Measurements from ENCODE around the gene GPRC5C.

Gene GPRC5C

DNA sequence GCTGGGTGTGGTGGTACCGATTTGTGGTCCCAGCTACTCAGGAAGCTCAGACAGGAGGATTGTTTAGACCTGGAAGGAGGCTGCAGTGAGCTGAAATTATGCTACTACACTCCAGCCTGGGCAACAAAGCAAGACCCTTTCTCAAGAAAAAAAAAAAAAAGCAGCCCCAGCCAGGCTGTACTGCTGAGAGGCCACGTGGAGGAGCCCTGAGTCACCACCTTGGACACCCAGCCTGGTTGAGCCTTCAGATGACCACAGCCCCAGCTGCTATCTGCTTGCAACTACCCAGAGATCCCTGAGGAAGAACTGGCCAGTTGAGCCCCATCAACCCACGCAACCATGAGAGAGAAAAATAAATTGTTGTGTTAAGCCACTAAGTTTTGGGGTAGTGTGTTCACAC is 23.6 kb upstream of the GPRC5C start:
- no peak for DNase-seq

DNA sequence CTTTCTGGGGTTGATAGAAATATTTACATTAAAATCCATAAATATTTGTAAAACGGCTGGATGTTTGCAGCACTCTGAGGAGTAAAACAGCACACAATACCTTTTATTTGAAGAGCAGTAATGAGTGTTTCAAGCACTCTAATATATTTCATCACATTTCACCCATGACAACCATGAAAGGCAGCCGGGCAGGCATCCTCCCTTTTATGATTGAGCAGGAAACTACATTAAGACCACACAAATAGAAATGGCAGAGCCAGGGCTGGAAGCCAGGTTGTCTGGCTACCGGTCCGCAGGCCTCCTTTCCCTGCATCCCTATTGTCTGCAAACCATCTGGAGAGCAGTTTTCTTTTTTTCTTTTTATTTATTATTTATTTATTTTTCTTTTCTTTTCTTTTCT is 23.1 kb upstream of the GPRC5C start:
- DNase-seq, result no peak

DNA sequence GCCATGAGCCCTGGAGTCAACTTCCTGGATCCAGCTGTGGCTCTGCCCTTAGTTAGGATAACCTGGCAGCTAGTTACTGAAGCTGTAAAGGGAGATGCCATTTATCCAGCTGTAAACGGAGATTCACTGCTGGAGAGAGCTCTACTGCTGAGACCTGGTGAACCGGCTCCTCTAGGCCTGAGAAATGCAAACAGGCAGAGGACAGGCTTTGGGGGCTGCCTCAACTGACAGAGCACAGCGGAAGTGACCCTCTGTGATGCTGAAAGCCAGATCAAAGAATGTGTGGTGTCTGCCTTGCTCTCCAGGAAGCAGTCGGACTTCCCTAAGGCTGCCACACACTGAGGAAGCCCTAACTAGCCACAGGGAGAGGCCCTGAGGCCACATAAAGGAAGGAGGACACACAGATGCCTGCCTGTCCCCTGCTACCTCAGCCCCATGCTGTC is 21.9 kb upstream of the GPRC5C start:
- no peak for DNase-seq

DNA sequence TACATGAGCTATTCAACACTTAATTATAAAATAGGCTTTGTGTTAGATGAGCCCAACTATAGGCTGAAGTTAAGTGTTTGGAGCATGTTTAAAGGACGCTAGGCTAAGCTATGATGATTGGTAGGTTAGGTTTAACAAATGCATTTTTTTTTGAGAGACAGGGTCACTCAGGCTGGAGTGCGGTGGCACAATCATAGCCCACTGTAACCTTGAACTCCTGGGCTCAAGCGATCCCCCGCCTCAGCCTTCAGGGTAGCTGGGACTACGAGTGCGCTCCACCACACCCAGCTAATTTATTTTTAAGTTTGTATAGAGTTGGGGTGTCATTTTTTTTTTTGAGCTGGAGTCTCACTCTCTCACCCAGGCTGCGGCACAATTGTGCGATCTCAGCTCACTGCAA is 19.3 kb upstream of the GPRC5C start:
- no peak for DNase-seq

DNA sequence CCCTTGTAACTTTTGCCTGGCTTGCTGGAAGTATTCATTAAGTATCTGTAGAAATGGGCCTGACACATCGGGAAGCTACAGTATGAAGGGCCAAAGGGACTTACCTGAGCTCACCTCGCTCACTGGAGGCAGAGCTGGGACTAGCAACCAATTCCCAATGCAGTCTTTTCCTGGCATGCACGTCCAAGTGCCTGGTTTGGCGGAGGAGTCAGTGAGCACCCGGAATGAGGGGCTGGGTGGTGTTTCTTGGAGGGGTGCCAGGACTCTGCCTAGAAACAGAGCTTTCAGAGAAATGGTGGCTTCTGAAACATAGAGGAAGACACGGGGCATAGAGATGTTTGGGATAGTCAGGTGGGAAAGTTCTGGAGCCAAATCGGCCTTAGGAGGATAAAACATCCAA is 18.4 kb upstream of the GPRC5C start:
- no peak for DNase-seq

DNA sequence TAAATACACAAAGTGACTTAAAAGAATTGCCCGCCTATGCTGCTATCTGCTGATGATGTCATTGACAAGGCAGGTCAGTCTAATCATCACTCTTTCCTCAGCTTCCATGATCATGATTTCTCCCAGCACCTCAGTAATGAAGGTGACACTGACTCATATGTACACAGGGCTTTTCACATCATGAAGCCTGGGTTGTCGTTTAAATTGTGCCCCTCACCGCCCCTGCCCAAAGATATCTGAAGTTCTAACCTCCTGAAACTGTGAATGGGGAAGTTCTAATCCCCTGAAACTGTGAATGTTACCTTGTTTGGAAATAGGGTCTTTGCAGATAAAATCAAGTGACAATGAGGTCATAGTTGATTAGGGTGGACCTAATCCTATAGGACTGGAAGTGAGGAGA is 17.4 kb upstream of the GPRC5C start:
- no peak for DNase-seq

DNA sequence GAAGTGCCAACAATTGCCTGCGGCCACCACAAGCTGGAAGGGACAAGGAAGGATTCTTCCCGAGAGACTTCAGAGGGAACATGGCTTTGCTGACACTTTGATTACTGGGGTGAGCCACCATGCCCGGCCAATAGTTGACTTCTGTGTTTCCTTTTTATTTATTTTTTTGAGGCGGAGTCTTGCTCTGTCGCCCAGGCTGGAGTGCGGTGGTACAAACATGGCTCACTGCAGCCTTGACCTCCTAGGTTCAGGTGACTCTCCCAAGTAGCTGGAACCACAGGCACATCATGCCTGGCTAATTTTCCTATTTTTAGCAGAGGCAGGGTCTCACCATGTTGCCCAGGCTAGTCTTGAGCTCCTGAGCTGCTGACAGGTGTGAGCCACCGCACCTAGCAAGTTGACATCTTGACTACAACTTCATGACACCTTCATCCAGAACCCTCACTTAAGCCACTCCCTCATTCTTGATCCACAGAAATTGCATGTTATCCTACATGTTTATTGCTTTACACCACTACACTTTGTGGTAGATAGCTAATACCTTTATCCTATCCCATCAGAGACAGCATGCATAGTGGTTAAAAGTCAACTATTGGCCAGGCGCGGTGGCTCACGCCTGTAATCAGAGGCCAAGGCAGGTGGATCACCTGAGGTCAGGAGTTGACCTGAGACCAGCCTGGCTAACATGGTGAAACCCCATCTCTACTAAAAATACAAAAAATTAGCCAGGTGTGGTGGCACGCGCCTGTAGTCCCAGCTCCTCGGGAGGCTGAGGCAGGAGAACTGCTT is 16.1 kb upstream of the GPRC5C start:
- DNase-seq, result no peak

DNA sequence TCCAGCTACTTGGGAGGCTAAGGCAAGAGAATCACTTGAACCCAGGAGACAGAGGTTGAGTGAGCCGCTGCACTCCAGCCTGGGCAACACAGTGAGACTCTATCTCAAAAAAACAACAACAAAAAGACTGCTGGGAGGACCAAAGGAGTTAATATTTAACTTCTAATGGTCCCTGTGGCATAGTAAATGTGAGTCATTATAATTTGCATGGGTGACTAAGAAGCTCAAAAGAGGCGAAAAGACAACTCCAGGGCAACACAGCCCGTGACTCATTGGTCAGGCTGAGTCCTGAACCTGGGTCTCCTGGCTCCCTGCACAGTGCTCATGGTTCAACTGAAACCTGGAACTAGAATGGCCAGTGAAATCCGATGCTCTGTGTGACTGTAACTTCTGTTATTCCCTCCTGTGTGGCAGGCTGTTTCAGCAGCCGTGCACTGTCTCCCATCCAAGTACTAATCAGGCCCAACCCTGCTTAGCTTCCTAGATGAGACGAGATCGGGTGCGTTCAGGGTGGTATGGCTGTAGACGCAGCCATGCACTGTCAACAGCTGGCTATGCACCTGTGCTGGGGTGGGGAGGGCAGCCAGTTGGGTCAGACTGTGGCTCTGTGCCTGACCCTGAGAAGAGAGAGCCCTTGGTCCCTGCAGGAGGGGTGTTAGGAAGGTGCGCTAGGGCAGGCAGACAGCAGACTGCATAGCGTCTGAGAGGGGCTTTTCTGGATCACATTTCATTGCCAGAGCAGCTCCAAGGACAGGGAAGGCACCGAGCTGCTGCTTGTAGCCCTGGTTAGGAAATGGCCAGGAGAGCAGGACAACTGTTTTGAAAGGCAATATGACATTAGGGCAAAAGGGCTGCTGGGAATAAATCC is 14.5 kb upstream of the GPRC5C start:
- peak; percentile 57 for DNase-seq

DNA sequence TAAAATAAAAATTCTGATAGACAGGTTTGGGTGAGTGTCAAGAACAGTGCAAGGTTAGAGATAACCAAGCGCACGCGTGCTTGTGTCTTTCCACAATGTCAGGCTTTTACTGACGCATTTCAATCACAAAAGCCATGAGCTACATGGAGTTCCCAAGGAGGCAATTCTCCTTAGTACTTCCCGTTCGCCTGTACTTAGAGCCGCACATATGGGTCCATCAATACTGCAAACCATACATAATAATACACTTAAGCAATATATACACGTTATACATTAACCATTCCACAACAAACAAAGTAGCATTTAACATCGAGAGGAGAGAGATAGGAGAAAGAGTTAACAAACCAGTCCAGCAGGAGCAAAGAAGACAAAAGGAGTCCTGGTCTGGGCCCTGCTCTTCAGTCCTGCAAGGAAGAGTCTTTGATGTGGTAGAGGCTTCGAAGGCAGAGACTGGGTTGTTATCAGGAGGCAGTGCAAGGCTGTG is 11.9 kb upstream of the GPRC5C start:
- no peak for DNase-seq

DNA sequence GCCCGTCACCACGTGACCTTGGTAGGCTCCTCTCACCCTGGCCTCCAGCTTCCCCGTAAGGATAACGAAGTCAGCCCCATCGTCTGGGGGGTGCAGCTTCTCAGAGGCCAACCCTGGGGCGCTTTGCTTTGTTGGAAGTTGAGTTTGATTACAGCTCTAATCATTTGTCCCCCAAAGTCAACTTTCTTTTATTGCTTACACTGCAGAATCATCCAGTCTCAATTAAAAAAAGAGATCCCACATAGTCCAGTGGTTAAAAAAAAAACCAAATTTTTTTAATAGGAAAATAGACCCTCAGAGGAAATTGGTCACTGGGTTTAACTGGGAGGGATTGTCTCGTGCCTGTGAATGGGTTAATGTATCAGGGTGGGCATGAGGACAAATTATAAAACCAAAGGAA is 7.8 kb upstream of the GPRC5C start:
- DNase-seq, result no peak

DNA sequence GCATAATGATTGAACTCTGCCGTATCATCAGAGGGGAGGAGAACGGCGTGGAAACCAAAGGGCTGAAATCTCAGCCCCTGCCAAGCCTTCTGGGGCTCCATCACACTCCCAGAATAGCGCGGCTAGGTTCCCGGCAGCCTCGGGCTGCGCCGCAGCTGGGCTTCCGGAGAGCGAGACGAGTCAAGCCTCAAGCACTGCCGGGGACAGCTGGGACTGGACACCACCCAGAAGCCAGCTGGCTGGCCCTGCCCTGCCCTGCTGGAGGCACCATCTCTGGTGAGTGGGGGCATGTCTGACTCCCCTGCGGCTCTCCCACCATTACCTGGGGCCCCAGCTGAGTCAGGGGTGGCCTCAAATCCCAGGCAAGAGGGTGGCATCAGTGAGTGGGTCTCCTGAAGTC is 7.2 kb upstream of the GPRC5C start:
- no peak for DNase-seq

DNA sequence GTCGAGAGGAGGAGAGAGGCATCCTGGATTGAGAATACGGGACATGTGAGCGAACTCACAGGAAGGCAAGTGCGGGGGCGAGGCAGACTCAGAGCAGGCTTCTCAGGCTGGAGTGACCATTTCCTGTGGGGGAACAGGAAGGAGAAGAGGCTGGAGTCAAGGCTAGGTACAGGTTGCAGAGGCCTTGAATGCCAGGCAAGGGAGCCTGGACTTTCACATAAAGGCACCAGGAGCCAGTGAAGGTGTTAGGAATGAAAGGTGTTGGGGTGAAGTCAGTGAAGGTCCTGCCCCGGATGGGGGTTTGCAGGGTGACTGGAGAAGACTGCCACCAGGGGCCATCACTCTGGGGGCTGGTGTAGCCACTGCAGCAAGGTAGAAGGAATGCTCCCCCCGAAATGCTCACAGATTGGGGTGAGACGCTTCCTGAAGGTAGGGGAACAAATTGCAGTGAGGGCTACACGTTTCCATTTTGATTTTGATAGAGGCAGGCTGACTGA is 5.3 kb upstream of the GPRC5C start:
- no peak for DNase-seq

DNA sequence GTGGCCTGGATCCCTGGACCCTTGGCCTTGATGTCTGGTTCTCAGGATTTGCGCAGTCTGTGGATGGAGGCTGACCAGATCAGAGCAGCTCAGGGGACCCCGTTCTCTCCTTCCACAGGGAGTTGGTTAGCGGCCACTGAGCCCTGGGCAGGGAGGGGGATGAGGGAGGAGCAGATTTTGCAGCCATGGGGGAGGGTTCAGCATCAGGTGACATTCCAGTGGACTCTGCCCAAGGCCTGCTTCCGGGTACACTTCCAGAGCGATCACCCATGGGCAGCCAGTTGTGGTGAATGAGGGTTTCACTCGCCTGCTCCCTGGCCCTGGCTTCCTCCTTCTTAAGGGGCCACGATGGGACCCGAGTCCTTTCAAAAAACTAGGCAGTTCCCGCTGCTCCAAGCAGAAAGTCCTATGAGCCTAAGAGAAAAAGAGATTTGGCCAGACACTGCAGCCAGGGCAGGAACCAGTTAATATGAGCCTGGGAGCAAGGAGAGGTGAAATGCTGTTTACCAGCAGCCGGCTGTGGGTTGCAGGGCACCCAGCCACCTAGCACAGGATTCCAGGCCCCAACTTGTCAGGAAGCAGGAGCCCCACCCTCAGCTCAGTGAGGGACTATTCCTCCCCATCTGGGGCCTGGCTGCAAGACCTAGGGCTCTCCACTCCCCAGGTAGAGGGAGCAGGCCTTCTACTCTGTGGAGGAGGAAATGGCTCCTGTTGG is 4.7 kb upstream of the GPRC5C start:
- no peak for DNase-seq

DNA sequence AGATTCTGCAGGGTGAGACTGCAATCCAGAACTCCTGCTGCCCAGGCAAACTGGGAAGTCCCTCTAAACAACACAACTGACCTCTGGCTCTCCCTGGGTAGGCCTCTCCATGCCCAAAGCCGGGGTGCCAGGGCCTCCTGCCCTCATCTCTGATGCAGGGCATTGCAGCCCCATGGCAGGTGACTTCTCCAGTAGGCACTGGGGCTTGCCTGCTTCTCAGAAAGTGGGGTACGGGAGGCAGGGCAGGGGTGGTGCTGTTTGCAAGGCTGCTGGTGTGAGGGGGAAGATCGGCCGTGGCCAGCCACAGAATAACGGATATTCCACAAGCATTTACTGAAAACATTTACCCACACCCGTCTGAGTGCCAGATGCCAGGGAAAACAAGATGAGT is 4.1 kb upstream of the GPRC5C start:
- no peak for DNase-seq

DNA sequence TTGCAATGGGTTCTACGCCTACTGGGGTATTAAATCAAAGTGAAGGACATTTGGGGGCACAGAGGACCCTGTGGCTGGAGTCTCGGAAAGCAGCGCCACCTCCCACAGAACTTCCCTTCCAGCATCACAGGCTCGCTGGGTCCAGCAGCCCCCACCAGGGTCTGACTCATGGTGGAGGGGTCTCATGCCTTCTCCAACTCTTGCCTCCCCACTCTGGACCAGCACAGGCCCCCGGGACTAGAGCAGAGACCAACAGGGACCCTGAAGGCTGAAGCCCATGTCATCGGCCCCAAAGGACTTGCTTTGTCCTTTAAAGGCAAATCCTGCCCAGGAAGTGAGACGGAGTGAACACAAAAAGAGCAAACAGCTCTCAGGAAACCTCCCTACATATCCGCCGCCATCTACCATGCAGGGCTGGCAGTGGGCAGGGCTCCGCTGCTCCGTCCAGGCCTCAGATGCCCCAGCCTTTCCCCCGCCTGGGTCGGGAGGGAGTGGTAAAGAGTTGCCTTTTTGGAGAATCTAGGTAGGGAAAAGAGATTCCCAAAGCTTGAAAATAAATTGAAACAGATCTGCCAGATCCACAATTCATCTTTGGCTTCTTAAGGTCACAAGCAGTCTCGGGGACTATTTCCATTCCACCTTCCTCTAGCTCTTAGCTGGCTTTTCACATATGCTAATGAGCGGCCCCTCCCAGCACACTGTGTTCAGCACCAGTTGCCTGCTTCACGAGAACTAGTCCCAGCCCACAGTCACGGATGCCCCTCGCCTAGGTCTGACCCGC is 2.1 kb upstream of the GPRC5C start:
- no peak for DNase-seq

DNA sequence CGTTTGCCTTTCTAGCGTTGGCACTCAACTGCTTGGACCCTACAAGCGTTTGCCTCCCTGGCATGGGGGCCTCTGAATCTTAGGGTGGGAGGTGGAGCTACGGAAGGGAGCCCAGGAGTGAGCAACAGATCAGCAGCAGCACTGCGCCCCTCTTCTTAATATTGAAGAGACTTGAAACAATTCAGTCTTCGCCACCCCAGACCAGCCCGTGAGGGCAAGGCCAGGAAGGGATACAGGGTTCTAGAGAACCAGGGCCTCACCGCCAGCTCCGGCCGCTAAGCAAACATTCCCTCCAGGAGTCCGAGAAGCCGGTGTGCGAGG is 1.5 kb upstream of the GPRC5C start:
- DNase-seq, result no peak

DNA sequence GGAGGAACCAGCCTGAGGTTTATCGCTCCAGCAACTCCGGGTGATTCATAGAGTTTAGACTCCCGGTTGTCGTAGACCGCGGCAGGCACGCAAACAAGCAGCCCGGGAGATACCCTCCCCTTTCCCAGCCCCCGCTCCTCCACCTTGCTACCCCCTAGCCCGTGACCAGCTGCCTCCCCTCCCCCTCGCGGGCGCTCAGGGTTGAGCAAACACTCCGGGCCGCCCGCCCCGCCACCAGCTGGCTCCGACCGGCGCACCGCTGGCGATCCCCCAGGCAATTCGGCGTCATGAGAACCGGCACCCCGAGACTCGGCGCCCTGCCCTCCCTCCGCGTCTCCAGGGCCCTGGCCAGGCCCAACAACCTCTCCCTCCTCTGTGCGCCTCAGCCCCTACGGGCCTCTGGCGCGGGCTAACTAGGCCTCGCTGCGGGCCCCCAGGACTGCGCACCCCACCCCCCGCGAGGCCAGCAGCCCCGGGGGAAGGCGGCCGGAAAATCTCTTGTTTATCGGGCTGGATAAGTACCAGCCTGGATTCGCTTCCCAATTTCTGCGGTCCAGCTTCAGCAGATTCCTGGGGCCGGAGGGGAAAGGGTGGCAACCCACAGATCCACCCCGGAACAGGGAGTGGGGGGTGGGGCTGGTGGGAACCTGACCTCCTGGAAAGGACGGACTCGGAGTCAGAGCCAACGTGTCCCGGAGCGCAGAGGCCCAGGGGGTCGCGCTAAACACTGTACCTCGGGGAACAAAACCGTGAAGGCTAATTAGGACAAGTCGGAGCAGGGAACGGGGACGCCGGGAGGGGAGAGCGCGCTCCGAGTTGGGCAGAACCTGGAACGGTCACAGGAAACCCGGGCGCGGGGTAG is 951 bp upstream of the GPRC5C start:
- DNase-seq, result peak; percentile 72

DNA sequence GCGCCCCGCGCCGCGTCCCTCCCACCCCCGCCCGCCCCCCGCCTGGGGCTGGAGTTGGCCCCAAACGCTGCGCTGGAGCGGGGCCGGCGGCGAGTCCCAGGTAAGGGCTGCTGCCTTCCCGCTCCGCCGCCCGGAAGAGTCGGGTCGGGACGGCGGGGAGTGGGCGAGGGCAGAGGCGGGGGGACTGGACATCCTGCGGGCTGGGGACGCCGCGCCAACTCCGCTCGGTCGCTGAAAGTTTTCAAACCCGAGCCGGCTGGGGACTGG is 469 bp downstream of the GPRC5C start:
- DNase-seq, result no peak

DNA sequence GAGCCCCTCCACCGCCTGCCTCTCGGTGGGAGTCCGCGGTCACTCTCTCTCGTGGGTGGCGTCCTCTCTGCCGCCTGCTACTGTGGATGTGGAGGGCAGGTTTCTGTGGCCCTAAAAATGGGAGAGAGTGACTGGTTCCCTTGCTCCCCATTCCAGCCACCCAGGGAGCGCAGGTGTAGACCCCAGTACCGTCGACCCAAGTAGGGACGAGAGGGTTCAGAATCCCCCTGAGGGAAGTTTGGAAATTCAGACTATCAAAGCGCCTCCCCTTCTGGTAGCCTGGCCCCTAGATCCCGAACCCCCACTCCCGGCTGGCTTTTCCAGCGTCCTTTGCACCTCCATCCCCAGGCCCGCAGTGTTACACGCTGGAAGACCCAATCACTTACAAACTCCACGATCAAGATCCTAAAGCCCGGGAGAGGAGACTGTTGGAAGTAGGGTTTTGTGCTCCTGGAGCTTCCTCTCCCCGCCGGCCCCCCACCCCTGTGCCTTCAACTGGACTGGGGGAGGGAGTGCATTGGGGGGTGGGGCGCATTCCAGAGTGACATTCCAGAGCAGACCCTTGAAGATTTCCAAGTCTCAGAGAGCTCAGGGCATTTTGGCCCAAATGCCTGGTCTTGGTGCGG is 991 bp downstream of the GPRC5C start:
- DNase-seq, result no peak

DNA sequence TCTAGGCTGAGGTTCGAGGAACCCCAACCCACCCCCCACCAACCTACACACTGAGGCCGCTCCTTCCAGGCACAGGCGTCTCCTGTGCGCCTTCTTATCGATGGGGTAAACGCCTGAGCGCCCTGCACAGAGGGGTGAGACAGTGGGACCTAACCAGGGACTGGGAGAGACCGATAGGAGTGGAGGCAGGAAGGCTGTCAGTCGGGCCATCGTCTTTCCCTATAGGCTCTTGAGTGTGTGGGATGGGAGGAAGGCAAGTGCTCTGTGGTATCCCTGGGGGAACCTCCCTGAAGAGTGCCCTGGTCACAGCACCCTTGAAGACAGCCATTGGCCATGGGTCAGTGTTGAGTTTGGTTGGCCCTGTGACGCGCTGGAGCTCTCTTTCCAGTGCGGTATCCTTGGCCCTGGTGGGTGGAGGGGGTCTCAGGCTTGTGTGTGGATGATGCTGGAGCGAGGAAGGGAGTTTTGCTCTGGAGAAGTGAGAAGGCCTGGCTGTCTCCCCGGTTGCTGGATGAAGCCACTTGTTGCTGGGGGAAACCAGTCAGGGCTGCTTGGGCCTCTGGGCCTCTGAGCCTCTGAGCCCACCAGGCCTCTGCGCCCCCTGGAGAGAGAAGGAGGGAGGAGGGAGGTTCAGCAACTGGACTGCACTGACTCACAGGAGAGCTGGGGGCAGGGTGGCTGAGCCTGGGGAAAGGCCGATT is 1.7 kb downstream of the GPRC5C start:
- peak; percentile 12 for DNase-seq

Data from fibroblast of skin of right biceps (primary cell).